GM23338 (cell line): ENCODE data around the gene WDR27. TPM values are rescaled to one million over a fixed set of nuclear protein-coding genes. Genes with fewer than 3 reads are reported as not detected.

Experiments
- ATAC-seq: fragments of 200-7000 bp; cut with Tn5 transposase; 3 replicates; pipeline ENCODE4 v1.9.1; 2020
- DNase-seq: peaks from one replicate; pipeline ENCODE4 v3.0.0-alpha.2; 2015; ENCODE audit warnings: low spot score
- H2AFZ ChIP-seq: fragments of 200-600 bp; sonication (generic); 2 replicates; pipeline ENCODE4 v1.8.0; 2016; ENCODE audit warnings: antibody characterized with exemption, mild to moderate bottlenecking, moderate library complexity
- H3F3A ChIP-seq: fragments of 200-600 bp; sonication (generic); replicated peaks from 2 replicates; pipeline ENCODE4 v1.8.0; 2017; ENCODE audit warnings: antibody characterized with exemption, mixed run types, low read depth
- H3K27ac ChIP-seq: fragments of 200-600 bp; sonication (generic); 2 replicates; pipeline ENCODE4 v1.6.1; 2016; ENCODE audit warnings: low read depth
- H3K27me3 ChIP-seq: fragments of 200-600 bp; sonication (generic); 2 replicates; pipeline ENCODE4 v1.8.0; 2016; ENCODE audit warnings: mild to moderate bottlenecking, mixed run types, moderate library complexity; ENCODE audit not compliant: insufficient read depth
- H3K36me3 ChIP-seq: fragments of 200-600 bp; sonication (generic); 2 replicates; pipeline ENCODE4 v1.8.0; 2016; ENCODE audit warnings: mild to moderate bottlenecking; ENCODE audit not compliant: insufficient read depth
- H3K4me1 ChIP-seq: fragments of 200-600 bp; sonication (generic); 2 replicates; pipeline ENCODE4 v1.8.0; 2016; ENCODE audit warnings: mild to moderate bottlenecking, moderate library complexity; ENCODE audit not compliant: insufficient read depth
- H3K4me2 ChIP-seq: fragments of 200-600 bp; sonication (generic); 2 replicates; pipeline ENCODE4 v1.7.1; 2017; ENCODE audit warnings: mixed run types
- H3K4me3 ChIP-seq: fragments of 200-600 bp; sonication (generic); 2 replicates; pipeline ENCODE4 v1.6.1; 2016; ENCODE audit warnings: mixed run types
- H3K79me2 ChIP-seq: fragments of 200-600 bp; sonication (generic); replicated peaks from 2 replicates; pipeline ENCODE4 v1.8.0; 2017; ENCODE audit warnings: mild to moderate bottlenecking; ENCODE audit not compliant: insufficient read depth
- H3K9me2 ChIP-seq: fragments of 200-600 bp; sonication (generic); 2 replicates; pipeline ENCODE4 v1.8.0; 2017; ENCODE audit not compliant: insufficient read depth
- H4K20me1 ChIP-seq: fragments of 200-600 bp; sonication (generic); replicated peaks from 2 replicates; pipeline ENCODE4 v1.8.0; 2017; ENCODE audit warnings: mild to moderate bottlenecking; ENCODE audit not compliant: insufficient read depth
- H3K27ac Mint-ChIP-seq: 2 replicates; pipeline ENCODE4 v1.8.0; 2020; ENCODE audit warnings: inconsistent platforms, mild to moderate bottlenecking, moderate library complexity, mixed read lengths
- H3K27me3 Mint-ChIP-seq: 3 replicates; pipeline ENCODE4 v1.8.0; 2022; ENCODE audit warnings: low read depth, mild to moderate bottlenecking, moderate library complexity, mixed read lengths, inconsistent platforms; ENCODE audit not compliant: insufficient read depth, poor library complexity
- H3K36me3 Mint-ChIP-seq: 3 replicates; pipeline ENCODE4 v1.8.0; 2021; ENCODE audit warnings: low read depth, mild to moderate bottlenecking, inconsistent platforms, moderate library complexity, mixed read lengths
- H3K4me1 Mint-ChIP-seq: 3 replicates; pipeline ENCODE4 v1.8.0; 2020; ENCODE audit warnings: mild to moderate bottlenecking, inconsistent platforms, mixed read lengths
- H3K4me3 Mint-ChIP-seq: 3 replicates; pipeline ENCODE4 v1.8.0; 2021; ENCODE audit warnings: moderate library complexity, mild to moderate bottlenecking, inconsistent platforms, mixed read lengths
- H3K9me3 Mint-ChIP-seq: 3 replicates; pipeline ENCODE4 v1.8.0; 2020; ENCODE audit warnings: moderate library complexity, mild to moderate bottlenecking, inconsistent platforms, mixed read lengths
- EZH2 ChIP-seq: fragments of 200-600 bp; sonication (generic); IDR thresholded peaks from one replicate; pipeline ENCODE4 v1.8.0; 2017; ENCODE audit warnings: antibody characterized with exemption, mild to moderate bottlenecking, low read depth; ENCODE audit not compliant: unreplicated experiment
- JUNB ChIP-seq: IDR thresholded peaks from one replicate; pipeline ENCODE4 v1.6.1; 2016; ENCODE audit warnings: antibody characterized with exemption; ENCODE audit not compliant: unreplicated experiment
- POLR2AphosphoS5 ChIP-seq: IDR thresholded peaks from 2 replicates; pipeline ENCODE4 v1.6.1; 2016; ENCODE audit warnings: antibody characterized with exemption, low read depth
- STAT1 ChIP-seq: IDR thresholded peaks from one replicate; pipeline ENCODE4 v1.6.1; 2016; ENCODE audit warnings: antibody characterized with exemption; ENCODE audit not compliant: unreplicated experiment
- ZNF114 ChIP-seq: fragments of 250-450 bp; sonication (Bioruptor Pico); IDR thresholded peaks from 2 replicates; pipeline ENCODE4 v1.5.0; 2020; ENCODE audit warnings: mild to moderate bottlenecking, moderate library complexity
- polyA plus RNA-seq: library from polyadenylated mRNA; unstranded; fragments of >200 nt; fragmentation: Nextera tagmentation; extraction: Ambion mirVana; gene quantifications from 2 replicates; pipeline ENCODE4 v1.2.1, GENCODE V29; 2016
- total RNA-seq: library from RNA; depleted of rRNA; stranded (reverse); fragments of >200 nt; shearing (Covaris generic); gene quantifications from 2 replicates; pipeline ENCODE4 v1.2.3, GENCODE V29; 2014
- TF ChIP-seq, protein P1 (sequence below): IDR thresholded peaks from one replicate; pipeline ENCODE4 v1.6.1; 2018; ENCODE audit warnings: antibody characterized with exemption; ENCODE audit not compliant: unreplicated experiment
- TF ChIP-seq, protein P2 (sequence below), 2 experiments: fragments of 200-600 bp in 1 of 2; sonication (generic) in 1 of 2; conservative IDR thresholded peaks; 2 replicates each; pipeline versions ENCODE4 v1.5.1 to v1.6.1; 2016 to 2017; ENCODE audit warnings: antibody characterized with exemption in 2 of 2, low read depth in 2 of 2, mild to moderate bottlenecking in 2 of 2, moderate library complexity in 1 of 2
- TF ChIP-seq, protein P3 (sequence below): IDR thresholded peaks from 2 replicates; pipeline ENCODE4 v1.6.1; 2016; ENCODE audit warnings: antibody characterized with exemption

Gene WDR27
- total and polyA plus RNA-seq, 2 experiments from 2014 or later: 55.3 to 80.4 TPM

DNA sequence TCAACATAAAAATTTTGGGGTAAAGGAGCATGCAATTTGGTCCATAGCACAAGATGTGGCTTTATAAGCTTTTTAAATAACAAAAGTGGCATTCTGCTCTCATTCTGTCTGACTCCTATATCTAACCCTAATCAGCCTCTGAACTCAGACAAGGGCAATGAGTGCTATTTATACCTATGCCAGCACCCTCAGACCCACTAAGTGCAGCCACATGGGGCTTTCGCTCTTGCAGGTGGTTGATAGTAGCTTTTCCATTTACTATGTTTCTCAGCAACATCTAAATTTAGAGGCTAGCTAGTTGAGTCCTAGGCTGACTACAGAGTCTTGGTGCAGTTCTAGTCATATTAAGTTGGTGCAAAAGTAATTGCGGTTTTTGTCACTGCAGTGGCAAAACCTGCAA is 231.0 kb downstream of the WDR27 start (continued):
- TF ChIP-seq, protein P1, sequence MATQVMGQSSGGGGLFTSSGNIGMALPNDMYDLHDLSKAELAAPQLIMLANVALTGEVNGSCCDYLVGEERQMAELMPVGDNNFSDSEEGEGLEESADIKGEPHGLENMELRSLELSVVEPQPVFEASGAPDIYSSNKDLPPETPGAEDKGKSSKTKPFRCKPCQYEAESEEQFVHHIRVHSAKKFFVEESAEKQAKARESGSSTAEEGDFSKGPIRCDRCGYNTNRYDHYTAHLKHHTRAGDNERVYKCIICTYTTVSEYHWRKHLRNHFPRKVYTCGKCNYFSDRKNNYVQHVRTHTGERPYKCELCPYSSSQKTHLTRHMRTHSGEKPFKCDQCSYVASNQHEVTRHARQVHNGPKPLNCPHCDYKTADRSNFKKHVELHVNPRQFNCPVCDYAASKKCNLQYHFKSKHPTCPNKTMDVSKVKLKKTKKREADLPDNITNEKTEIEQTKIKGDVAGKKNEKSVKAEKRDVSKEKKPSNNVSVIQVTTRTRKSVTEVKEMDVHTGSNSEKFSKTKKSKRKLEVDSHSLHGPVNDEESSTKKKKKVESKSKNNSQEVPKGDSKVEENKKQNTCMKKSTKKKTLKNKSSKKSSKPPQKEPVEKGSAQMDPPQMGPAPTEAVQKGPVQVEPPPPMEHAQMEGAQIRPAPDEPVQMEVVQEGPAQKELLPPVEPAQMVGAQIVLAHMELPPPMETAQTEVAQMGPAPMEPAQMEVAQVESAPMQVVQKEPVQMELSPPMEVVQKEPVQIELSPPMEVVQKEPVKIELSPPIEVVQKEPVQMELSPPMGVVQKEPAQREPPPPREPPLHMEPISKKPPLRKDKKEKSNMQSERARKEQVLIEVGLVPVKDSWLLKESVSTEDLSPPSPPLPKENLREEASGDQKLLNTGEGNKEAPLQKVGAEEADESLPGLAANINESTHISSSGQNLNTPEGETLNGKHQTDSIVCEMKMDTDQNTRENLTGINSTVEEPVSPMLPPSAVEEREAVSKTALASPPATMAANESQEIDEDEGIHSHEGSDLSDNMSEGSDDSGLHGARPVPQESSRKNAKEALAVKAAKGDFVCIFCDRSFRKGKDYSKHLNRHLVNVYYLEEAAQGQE: no peak
- no peak for TF ChIP-seq ZNF114 (CRISPR knock-in tag)

DNA sequence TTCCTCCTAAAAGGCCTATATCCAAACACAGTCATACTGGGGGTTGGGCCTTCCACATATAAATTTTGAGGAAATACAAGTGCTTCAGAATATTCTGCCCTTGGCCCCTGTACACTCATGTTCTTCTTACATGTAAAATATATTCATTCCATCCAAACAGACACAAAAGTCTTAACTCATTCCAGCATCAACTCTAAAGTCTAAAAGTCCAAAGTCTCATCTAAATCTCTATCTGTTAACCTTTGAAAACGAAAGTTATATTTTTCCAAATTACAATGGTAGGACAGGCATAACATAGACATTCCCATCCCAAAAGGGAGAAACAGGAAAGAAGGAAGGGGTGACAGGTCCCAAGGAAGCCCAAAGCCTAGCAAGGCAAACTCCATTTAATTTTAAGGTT is 232.8 kb downstream of the WDR27 start:
- no peaks in the 10 kb centered on the region for H3K27me3 ChIP-seq
- DNase-seq (no peak), ATAC-seq (no peak)
- no peak overlapping the region for H2AFZ ChIP-seq
- no peaks in the 10 kb centered on the region for H3K4me1 ChIP-seq
- no peaks in the 10 kb centered on the region for H3K79me2 ChIP-seq
- Mint-ChIP-seq H3K27me3 (no peaks in the 10 kb centered on the region), H3K4me1 (no peaks in the 10 kb centered on the region), H3K27ac (no peak overlapping the region), H3K36me3 (peaks cover 57% of the 10 kb centered on the region), H3K9me3 (peaks cover 59% of the 10 kb centered on the region), H3K4me3 (no peak overlapping the region)
- no peak overlapping the region for H3K27ac ChIP-seq
- H3K36me3 ChIP-seq: no peaks in the 10 kb centered on the region
- 0 out of 2 replicates have a peak, but pooled peaks cover 3% of the 10 kb centered on the region for H3K9me2 ChIP-seq
- H3K4me2 ChIP-seq: no peak overlapping the region
- H3F3A ChIP-seq: no peaks in the 10 kb centered on the region
- H4K20me1 ChIP-seq: no peaks in the 10 kb centered on the region
- no peak overlapping the region for H3K4me3 ChIP-seq
- TF ChIP-seq EZH2: no peak
- TF ChIP-seq, protein P2, sequence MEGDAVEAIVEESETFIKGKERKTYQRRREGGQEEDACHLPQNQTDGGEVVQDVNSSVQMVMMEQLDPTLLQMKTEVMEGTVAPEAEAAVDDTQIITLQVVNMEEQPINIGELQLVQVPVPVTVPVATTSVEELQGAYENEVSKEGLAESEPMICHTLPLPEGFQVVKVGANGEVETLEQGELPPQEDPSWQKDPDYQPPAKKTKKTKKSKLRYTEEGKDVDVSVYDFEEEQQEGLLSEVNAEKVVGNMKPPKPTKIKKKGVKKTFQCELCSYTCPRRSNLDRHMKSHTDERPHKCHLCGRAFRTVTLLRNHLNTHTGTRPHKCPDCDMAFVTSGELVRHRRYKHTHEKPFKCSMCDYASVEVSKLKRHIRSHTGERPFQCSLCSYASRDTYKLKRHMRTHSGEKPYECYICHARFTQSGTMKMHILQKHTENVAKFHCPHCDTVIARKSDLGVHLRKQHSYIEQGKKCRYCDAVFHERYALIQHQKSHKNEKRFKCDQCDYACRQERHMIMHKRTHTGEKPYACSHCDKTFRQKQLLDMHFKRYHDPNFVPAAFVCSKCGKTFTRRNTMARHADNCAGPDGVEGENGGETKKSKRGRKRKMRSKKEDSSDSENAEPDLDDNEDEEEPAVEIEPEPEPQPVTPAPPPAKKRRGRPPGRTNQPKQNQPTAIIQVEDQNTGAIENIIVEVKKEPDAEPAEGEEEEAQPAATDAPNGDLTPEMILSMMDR (conservative IDR thresholded peaks at IDR 0.05; ENCODE audit: low read depth in 2 of 2): no peak
- no peak for TF ChIP-seq JUNB
- no peak for TF ChIP-seq POLR2AphosphoS5
- no peak for TF ChIP-seq ZNF114 (CRISPR knock-in tag)
- TF ChIP-seq, protein P3, sequence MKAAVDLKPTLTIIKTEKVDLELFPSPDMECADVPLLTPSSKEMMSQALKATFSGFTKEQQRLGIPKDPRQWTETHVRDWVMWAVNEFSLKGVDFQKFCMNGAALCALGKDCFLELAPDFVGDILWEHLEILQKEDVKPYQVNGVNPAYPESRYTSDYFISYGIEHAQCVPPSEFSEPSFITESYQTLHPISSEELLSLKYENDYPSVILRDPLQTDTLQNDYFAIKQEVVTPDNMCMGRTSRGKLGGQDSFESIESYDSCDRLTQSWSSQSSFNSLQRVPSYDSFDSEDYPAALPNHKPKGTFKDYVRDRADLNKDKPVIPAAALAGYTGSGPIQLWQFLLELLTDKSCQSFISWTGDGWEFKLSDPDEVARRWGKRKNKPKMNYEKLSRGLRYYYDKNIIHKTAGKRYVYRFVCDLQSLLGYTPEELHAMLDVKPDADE: no peak
- no peak for TF ChIP-seq STAT1
- TF ChIP-seq, protein P1: no peak
